ENCODE data around the gene PUS10.

- TF ChIP-seq, protein P1, sequence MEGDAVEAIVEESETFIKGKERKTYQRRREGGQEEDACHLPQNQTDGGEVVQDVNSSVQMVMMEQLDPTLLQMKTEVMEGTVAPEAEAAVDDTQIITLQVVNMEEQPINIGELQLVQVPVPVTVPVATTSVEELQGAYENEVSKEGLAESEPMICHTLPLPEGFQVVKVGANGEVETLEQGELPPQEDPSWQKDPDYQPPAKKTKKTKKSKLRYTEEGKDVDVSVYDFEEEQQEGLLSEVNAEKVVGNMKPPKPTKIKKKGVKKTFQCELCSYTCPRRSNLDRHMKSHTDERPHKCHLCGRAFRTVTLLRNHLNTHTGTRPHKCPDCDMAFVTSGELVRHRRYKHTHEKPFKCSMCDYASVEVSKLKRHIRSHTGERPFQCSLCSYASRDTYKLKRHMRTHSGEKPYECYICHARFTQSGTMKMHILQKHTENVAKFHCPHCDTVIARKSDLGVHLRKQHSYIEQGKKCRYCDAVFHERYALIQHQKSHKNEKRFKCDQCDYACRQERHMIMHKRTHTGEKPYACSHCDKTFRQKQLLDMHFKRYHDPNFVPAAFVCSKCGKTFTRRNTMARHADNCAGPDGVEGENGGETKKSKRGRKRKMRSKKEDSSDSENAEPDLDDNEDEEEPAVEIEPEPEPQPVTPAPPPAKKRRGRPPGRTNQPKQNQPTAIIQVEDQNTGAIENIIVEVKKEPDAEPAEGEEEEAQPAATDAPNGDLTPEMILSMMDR (IDR thresholded peaks at IDR 0.05 in 4 of 5, conservative IDR thresholded peaks at IDR 0.05 in 1 of 5): no peak
- TF ChIP-seq POLR2A (IDR thresholded peaks at IDR 0.05): no peak
These were observed 3.3 kb downstream of the PUS10 start for GRCh38 chr2:61014763-61015162.
